BE2C (cell line): ENCODE results near the gene ZNF146.
"Not testable (repeated sequence)": the region's sequence is repeated elsewhere in the genome, so short reads cannot be mapped to it uniquely, and the experiment has no call there.

Experiments
- DNase-seq: peaks from one replicate; pipeline ENCODE4 v3.0.0-alpha.2; 2020
- H3K27me3 ChIP-seq: fragments of 250-450 bp; sonication (Bioruptor Pico); 2 replicates; pipeline ENCODE4 v1.5.1; 2020; ENCODE audit warnings: mild to moderate bottlenecking
- H3K36me3 ChIP-seq: fragments of 250-450 bp; sonication (Bioruptor Pico); 2 replicates; pipeline ENCODE4 v1.5.1; 2020; ENCODE audit warnings: mild to moderate bottlenecking
- H3K4me1 ChIP-seq: fragments of 250-450 bp; sonication (Bioruptor Pico); 2 replicates; pipeline ENCODE4 v1.5.1; 2020
- H3K4me3 ChIP-seq: 2 replicates; pipeline ENCODE4 v1.5.1; 2011; ENCODE audit warnings: low read depth, low read length
- H3K9me3 ChIP-seq: fragments of 250-450 bp; sonication (Bioruptor Pico); 2 replicates; pipeline ENCODE4 v1.5.1; 2020
- TF ChIP-seq, protein P1 (sequence below): IDR thresholded peaks from 2 replicates; pipeline ENCODE4 v1.5.1; 2012; ENCODE audit warnings: mild to moderate bottlenecking, low read depth, low read length

ZNF146 gene

DNA sequence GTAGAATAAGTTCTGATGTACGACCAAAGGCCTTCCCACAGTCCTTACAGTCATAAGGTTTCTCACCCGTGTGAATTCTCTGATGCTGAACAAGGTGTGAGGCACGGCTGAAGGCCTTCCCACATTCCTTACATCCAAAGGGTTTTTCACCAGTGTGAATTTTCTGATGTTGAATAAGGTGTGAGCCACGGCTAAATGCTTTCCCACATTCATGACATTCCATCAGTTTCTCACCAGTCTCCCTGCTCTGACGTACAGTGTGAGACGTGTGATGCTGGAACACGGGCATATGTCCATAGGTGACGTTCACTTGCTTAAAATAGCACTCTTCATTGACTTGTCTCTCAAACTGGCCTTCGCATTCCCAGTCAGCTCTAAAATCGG lies 31.7 kb upstream of the ZNF146 start:
- Histone ChIP-seq H3K4me3 (no peak overlapping the region), H3K27me3 (no peaks in the 10 kb centered on the region), H3K36me3 (peaks cover 3% of the 10 kb centered on the region; the same call in 1 of the 2 replicates), H3K9me3 (no peaks in the 10 kb centered on the region), H3K4me1 (no peaks in the 10 kb centered on the region)
- DNase-seq: no peak
- TF ChIP-seq, protein P1, sequence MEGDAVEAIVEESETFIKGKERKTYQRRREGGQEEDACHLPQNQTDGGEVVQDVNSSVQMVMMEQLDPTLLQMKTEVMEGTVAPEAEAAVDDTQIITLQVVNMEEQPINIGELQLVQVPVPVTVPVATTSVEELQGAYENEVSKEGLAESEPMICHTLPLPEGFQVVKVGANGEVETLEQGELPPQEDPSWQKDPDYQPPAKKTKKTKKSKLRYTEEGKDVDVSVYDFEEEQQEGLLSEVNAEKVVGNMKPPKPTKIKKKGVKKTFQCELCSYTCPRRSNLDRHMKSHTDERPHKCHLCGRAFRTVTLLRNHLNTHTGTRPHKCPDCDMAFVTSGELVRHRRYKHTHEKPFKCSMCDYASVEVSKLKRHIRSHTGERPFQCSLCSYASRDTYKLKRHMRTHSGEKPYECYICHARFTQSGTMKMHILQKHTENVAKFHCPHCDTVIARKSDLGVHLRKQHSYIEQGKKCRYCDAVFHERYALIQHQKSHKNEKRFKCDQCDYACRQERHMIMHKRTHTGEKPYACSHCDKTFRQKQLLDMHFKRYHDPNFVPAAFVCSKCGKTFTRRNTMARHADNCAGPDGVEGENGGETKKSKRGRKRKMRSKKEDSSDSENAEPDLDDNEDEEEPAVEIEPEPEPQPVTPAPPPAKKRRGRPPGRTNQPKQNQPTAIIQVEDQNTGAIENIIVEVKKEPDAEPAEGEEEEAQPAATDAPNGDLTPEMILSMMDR: no peak

DNA sequence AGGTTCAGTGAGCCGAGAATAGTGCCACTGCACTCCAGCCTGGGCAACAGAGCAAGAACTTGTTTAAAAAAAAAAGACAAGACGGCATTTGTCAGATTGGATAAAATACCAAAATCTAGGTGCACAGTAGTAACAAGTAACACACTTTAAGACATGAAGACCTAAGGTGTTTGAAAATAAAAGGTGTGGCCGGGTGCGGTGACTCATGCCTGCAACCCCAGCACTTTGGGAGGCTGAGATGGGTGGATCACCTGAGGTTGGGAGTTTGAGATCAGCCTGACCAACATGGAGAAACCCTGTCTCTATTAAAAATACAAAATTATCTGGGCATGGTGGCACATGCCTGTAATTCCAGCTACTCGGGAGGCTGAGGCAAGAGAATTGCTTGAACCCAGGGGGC lies 28.2 kb upstream of the ZNF146 start:
- H3K9me3 ChIP-seq, DNase-seq, H3K4me3 ChIP-seq, H3K36me3 ChIP-seq, H3K27me3 ChIP-seq, H3K4me1 ChIP-seq: not testable (repeated sequence)

DNA sequence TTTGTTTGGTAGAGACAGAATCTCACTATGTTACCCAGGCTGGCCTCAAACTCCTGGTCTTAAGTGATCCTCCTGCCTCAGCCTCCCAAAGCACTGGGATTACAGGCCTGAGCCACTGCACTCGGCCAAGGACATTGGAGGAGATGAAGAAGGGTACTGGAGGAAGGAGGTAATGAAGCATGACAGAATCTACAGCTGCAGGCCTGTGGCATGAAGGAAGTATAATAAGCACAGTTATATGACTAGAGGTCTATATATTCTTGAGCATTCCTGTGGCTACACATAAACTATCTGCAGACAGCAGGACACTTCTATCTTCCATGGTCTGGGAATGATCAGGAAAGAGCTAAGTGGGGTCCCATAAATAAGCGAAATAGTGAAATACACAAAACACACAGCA lies 18.7 kb upstream of the ZNF146 start:
- no peak for DNase-seq
- H3K4me3 ChIP-seq: no peak overlapping the region
- H3K27me3 ChIP-seq: no peaks in the 10 kb centered on the region
- H3K9me3 ChIP-seq: no peaks in the 10 kb centered on the region
- no peaks in the 10 kb centered on the region for H3K4me1 ChIP-seq
- TF ChIP-seq, protein P1: no peak
- H3K36me3 ChIP-seq: no peaks in the 10 kb centered on the region

DNA sequence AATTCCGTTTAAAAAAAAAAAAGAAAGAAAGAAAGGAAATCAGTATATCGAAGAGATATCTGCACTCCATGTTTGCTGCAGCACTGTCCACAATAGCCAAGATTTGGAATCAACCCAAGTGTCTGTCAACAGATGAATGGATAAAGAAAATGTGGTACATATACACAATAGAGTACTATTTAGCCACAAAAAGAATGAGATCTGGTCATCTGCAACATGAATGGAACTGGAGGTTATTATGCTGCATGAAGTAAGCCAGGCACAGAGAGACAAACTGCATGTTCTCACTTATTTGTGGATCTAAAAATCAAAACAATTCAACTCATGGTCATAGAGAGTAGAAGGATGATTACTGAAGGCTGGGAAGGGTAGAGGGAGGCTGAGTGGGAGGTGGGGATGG lies 16.8 kb upstream of the ZNF146 start:
- TF ChIP-seq, protein P1: no peak

DNA sequence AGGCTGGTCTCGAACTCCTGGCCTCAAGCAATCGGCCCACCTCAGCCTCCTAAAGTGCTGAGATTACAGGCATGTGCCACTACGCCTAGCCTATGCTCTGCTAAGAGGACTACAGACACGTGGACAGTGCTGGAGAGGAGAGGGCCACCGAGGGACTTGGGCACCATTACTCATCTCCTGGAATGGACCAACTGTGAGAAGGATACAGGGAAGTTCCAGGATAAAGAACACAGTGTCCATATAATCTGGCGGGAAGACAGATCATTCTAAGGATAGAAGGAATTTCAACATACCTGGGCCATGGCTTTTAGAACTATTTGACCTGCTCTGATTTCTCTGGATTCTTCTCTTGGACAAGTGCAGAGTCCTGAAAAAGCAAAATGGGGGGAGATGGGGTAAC lies 13.2 kb upstream of the ZNF146 start:
- H3K4me1 ChIP-seq: no peaks in the 10 kb centered on the region
- no peaks in the 10 kb centered on the region for H3K36me3 ChIP-seq
- H3K9me3 ChIP-seq: no peaks in the 10 kb centered on the region
- no peak overlapping the region for H3K4me3 ChIP-seq
- no peak for DNase-seq
- no peaks in the 10 kb centered on the region for H3K27me3 ChIP-seq
- TF ChIP-seq, protein P1: no peak

More for the DNA sequence above, 16.8 kb upstream of the ZNF146 start:
- Histone ChIP-seq H3K4me1 (no peaks in the 10 kb centered on the region), H3K4me3 (no peak overlapping the region), H3K9me3 (no peaks in the 10 kb centered on the region), H3K27me3 (no peaks in the 10 kb centered on the region), H3K36me3 (no peaks in the 10 kb centered on the region)
- DNase-seq: no peak

DNA sequence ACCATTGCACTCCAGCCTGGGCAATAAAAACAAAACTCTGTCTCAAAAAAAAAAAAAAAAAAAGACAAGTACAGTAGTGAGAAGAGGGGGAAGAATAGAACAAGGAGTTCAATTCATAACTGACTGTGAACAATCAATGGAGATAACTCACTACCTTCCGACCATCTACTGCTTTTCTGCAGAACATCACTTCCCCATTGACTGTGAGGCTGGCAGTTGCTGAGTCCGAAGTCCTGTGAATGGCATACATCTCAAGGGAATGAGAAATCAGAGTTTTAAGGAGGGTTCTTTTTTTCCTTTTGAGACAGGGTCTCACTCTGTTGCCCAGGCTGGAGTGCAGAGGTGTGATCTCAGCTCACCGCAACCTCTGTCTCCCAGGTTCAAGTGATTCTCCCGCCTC lies 11.6 kb upstream of the ZNF146 start:
- H3K4me3 ChIP-seq: no peak overlapping the region
- DNase-seq: no peak
- H3K9me3 ChIP-seq: no peaks in the 10 kb centered on the region
- no peaks in the 10 kb centered on the region for H3K36me3 ChIP-seq
- H3K27me3 ChIP-seq: no peaks in the 10 kb centered on the region
- no peaks in the 10 kb centered on the region for H3K4me1 ChIP-seq
- TF ChIP-seq, protein P1: no peak

DNA sequence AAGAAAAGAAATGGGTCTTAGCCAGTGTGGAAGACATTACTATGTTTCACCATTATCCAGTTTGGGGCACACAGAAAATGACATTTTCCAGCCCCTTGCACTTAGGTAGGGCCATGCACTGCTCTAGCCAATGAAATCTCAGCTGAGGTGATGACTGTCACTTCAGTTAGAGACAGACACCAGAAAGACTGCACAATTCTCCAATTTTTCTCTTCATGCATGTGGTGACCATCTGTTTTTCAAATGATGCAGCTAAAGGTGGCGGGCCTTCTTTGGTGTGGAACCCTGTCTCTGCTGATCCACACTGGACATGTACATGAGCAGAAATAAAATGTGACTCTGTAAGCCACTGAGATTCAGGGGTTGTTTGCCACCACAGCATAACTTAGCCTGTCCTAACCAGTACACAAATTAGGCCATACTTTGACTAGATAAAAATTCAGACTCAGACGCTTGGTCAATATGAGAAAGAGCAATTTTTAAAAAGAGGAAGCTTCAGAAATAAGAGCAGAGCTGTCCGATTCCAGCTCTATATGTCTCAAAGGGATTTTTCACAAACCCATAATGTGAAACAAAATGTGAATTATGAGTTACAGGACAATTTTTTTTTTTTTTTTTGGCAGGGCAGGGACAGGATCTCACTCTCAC lies 7.2 kb upstream of the ZNF146 start:
- H3K27me3 ChIP-seq: no peaks in the 10 kb centered on the region
- no peaks in the 10 kb centered on the region for H3K9me3 ChIP-seq
- H3K4me1 ChIP-seq: no peaks in the 10 kb centered on the region
- H3K36me3 ChIP-seq: no peaks in the 10 kb centered on the region
- no peak for DNase-seq
- TF ChIP-seq, protein P1: no peak
- H3K4me3 ChIP-seq: no peak overlapping the region
